Epithelial cell of proximal tubule (primary cell): Measurements from ENCODE around the gene CCDC60. TPM values are rescaled to one million over a fixed set of nuclear protein-coding genes. Genes with fewer than 3 reads are reported as not detected.

Experiments
- DNase-seq: peaks from one replicate; pipeline ENCODE4 v3.0.0-alpha.2; 2011; ENCODE audit warnings: low read depth
- H3K4me3 ChIP-seq: 2 replicates; pipeline ENCODE4 v1.5.1; 2011; ENCODE audit warnings: low read depth, mild to moderate bottlenecking, low read length
- total RNA-seq: library from RNA; depleted of rRNA; stranded (reverse); fragments of >200 nt; gene quantifications from 2 replicates; pipeline ENCODE4 v1.2.3, GENCODE V29; 2015
- TF ChIP-seq, protein P1 (sequence below): conservative IDR thresholded peaks from 2 replicates; pipeline ENCODE4 v1.5.1; 2012; ENCODE audit warnings: low read depth, mild to moderate bottlenecking, low read length

The CCDC60 gene
- total RNA-seq, 1 donor from 2014 or later = not detected

DNA sequence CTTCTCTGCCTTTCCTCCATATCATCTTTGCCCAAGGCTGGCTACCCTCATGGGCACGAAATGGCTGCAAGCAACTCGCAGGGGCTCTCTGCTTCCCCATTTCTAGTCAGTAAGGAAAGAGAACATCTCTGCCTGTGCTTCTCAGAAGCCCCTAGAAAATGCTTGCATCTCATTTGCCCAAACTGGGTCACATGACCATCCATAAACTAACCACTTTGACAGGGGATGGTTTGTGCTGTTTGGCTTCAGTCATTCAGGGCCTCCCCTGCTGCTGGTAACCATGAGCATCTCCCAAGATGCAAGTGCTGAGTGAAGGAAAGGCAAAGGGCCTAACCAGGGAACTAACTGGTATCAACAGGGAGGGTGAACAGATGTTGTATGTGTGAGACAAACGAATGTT, 91.1 kb downstream of the CCDC60 start:
- DNase-seq = no peak
- H3K4me3 ChIP-seq = no peak overlapping the region
- TF ChIP-seq, protein P1, sequence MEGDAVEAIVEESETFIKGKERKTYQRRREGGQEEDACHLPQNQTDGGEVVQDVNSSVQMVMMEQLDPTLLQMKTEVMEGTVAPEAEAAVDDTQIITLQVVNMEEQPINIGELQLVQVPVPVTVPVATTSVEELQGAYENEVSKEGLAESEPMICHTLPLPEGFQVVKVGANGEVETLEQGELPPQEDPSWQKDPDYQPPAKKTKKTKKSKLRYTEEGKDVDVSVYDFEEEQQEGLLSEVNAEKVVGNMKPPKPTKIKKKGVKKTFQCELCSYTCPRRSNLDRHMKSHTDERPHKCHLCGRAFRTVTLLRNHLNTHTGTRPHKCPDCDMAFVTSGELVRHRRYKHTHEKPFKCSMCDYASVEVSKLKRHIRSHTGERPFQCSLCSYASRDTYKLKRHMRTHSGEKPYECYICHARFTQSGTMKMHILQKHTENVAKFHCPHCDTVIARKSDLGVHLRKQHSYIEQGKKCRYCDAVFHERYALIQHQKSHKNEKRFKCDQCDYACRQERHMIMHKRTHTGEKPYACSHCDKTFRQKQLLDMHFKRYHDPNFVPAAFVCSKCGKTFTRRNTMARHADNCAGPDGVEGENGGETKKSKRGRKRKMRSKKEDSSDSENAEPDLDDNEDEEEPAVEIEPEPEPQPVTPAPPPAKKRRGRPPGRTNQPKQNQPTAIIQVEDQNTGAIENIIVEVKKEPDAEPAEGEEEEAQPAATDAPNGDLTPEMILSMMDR = no peak

DNA sequence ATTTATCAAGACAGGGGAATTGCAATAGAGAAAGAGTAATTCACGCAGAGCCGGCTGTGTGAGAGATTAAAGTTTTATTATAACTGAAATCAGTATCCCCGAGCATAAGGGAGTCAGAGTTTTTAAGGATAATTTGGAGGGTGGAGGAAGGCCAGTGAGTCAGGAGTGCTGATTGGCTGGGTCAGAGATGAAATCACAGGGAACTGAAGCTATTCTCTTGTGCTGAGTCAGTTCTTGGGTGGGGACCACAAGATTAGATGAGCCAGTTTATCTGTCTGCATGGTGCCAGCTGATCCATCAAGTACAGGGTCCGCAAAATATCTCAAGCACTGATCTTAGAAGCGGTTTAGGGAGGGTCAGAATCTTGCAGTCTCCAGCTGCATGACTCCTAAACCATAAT, 96.6 kb downstream of the CCDC60 start:
- TF ChIP-seq, protein P1 = no peak
- no peak overlapping the region for H3K4me3 ChIP-seq
- DNase-seq = no peak

DNA sequence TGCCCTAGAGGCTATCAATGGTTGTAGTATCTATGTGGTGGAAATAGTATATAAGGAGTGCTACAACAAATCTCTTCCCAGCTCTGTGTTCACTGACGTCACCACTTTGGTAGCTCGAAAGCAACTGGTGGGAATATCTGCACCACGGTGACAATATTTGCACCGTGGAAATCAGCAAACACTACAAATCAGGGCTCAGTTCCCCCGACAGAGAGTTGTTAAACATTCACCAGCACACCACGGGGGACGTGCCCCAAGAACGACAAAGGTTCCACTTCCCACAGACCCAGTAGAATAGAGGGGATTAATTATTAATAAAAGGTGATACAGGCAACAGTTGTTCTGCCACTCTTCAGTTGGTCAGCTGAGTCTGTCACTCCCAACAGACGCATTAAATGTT, 98.4 kb downstream of the CCDC60 start:
- DNase-seq = peak; percentile 16

DNA sequence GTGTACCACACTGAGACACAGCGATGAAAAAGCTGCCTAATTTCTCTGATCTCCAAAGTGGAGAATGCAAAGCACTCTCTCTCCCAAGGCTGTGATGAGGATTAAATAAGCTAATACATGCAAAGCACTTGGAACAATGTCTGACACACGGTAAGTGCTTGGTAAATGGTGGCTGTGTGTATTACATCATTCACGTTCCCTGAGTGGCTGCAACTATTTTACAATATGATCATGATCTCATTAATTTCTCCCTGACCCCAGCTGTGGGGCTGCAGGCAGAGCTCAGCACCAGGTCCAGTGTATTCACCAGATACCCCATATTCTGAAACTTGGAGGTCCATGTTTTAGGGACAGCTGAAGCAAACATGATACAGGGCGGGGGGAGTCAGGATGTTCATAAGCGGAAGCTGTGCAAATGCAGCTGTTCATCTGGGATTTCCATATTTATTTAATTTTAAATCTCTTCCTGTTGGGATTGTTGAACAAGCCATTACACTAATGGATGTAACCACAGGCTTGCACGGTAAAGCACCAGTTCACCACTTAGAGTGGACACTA, 106.4 kb downstream of the CCDC60 start:
- TF ChIP-seq, protein P1 = no peak
- no peak overlapping the region for H3K4me3 ChIP-seq
- no peak for DNase-seq

More for the DNA sequence above, 98.4 kb downstream of the CCDC60 start:
- TF ChIP-seq, protein P1 = no peak
- H3K4me3 ChIP-seq = peak overlapping the region; percentile 4

DNA sequence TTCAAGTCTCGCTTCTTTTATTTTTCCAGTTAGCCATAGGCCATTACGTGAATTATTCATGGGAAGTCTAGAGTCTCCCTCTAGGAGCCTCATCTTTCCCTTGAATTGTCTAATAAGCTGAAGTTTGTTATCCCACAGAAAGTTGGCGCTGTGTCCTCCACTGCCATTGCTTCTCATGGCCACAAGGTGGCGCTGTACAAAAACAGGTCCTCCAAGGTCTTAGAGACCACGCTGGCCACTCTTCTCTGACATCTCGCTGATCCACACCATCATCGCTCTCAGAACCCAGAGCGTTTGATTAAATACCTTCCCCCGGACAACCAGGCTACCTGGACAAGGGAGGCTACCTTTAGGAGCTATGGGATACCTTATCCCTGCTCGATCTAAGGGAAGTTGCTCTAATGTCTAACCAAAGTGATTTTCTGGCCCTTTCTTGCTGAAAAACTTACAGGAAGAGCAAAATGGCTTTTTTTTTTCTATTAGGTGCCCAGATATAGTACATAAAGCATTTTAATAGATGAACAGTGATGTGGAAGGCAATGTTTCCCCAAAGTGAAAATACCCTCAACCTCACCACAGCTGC, 110.0 kb downstream of the CCDC60 start:
- TF ChIP-seq, protein P1 = peak; percentile 99
- no peak overlapping the region for H3K4me3 ChIP-seq
- DNase-seq = peak; percentile 25

DNA sequence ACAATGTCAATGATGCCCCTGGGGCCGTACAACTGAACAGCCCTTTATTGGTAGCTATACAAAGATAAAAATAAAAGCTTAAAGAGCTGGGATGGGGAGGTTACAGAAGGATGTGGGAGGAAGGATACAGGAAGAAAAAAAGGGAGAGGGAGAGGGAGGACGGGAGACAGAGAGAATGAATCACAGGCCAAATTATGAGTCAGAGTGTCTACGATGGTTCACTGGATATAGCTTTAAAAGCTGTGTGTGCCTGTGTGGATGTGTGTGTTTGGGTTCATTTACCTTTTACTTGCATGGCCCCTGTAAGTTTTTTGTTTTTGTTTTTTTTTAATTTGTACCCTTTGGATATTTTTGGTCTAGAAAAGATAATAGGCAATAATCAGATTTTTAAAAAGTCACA, 111.9 kb downstream of the CCDC60 start:
- DNase-seq = peak; percentile 39
- TF ChIP-seq, protein P1 = no peak
- H3K4me3 ChIP-seq = no peak overlapping the region

DNA sequence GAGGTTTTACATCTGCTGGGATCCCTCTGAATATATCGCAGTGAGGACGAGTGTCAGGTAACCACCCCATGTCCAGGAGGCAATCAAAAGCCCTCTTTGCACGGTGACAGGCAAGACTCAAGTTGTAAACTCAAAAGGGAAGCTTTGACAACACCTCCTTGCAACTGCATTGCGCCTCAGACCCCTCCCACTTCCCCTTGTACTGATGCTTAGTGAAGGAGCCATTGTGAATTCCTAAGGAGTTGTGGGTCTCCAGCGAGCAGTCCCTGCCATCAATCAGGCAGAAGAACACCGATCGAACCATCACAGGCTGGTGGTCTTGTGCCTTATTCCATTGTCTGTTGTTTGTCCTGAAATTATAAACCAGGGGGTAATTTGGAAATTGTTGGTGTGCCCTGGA, 112.6 kb downstream of the CCDC60 start:
- DNase-seq = no peak
- no peak overlapping the region for H3K4me3 ChIP-seq
- TF ChIP-seq, protein P1 = no peak
